H1 (cell line): Measurements from ENCODE around the gene FBN1. TPM values are rescaled to one million over a fixed set of nuclear protein-coding genes. Genes with fewer than 3 reads are reported as not detected.

Source experiments
- CTCF ChIA-PET: fragments of 300-600 bp; sonication (Branson Sonifier 250); formaldehyde crosslinking; loops from one replicate; lab custom pipeline; 2021; ENCODE audit not compliant: partially characterized antibody; lab: Charles Lee
- POLR2A ChIA-PET: fragments of 300-600 bp; sonication (Branson Sonifier 250); formaldehyde crosslinking; loops from one replicate; lab custom pipeline; 2021; ENCODE audit warnings: inconsistent platforms; ENCODE audit not compliant: partially characterized antibody; lab: Charles Lee
- DNase-seq, 2 experiments: peaks; one replicate each; pipeline versions ENCODE4 v3.0.0 to v3.0.0-alpha.2; 2010 to 2022; ENCODE audit warnings: low spot score in 2 of 2, low read depth in 1 of 2, mixed read lengths in 1 of 2
- FAIRE-seq: peaks from 2 replicates; lab custom pipeline; 2011; peaks lifted over from hg19 to GRCh38; lab: Jason Lieb, UNC
- H2AFZ ChIP-seq: 2 replicates; pipeline ENCODE4 v1.8.1; 2012; ENCODE audit warnings: low read length, inconsistent platforms
- H2AK5ac ChIP-seq: 2 replicates; pipeline ENCODE4 v1.6.1; 2013; ENCODE audit warnings: low read depth, low read length
- H2BK120ac ChIP-seq: replicated peaks from 2 replicates; pipeline ENCODE3; 2013; ENCODE audit warnings: low read depth, low read length, inconsistent platforms
- H2BK12ac ChIP-seq: 2 replicates; pipeline ENCODE4 v1.6.1; 2013; ENCODE audit warnings: low read depth, low read length
- H2BK15ac ChIP-seq: 2 replicates; pipeline ENCODE4 v1.6.1; 2013; ENCODE audit warnings: low read length
- H2BK20ac ChIP-seq: 2 replicates; pipeline ENCODE4 v1.6.1; 2013; ENCODE audit warnings: low read length
- H2BK5ac ChIP-seq: 2 replicates; pipeline ENCODE4 v1.6.1; 2013; ENCODE audit warnings: low read depth, low read length
- H3K14ac ChIP-seq: 2 replicates; pipeline ENCODE4 v1.6.1; 2013; ENCODE audit warnings: inconsistent platforms; ENCODE audit not compliant: insufficient read length
- H3K18ac ChIP-seq: 2 replicates; pipeline ENCODE4 v1.6.1; 2013; ENCODE audit warnings: low read length; ENCODE audit errors: extremely low read depth
- H3K23ac ChIP-seq: 2 replicates; pipeline ENCODE4 v1.6.1; 2013; ENCODE audit warnings: inconsistent platforms; ENCODE audit not compliant: insufficient read length
- H3K23me2 ChIP-seq: 2 replicates; pipeline ENCODE4 v1.6.1; 2013; ENCODE audit warnings: low read depth, low read length
- H3K27ac ChIP-seq: 2 replicates; pipeline ENCODE4 v1.6.1; 2011; ENCODE audit warnings: low read depth, low read length, inconsistent platforms
- H3K27me3 ChIP-seq, 4 experiments: replicated peaks in 1 of 4; 1 replicate in 1 of 4; 2 replicates in 3 of 4; pipeline versions ENCODE4 v1.6.1 to v1.8.1; 2011 to 2013; ENCODE audit warnings: low read length in 3 of 4, mild to moderate bottlenecking in 3 of 4, inconsistent platforms in 2 of 4, mixed read lengths in 2 of 4, moderate library complexity in 1 of 4; ENCODE audit not compliant: control insufficient read depth in 3 of 4, insufficient read depth in 3 of 4; ENCODE audit errors: extremely low read depth in 1 of 4
- H3K36me3 ChIP-seq, 4 experiments: 2 replicates each; pipeline versions ENCODE4 v1.6.1 to v1.8.1; 2011 to 2013; ENCODE audit warnings: mild to moderate bottlenecking in 4 of 4, low read length in 3 of 4, moderate library complexity in 2 of 4, control low read depth in 1 of 4, inconsistent platforms in 1 of 4; ENCODE audit not compliant: insufficient read depth in 4 of 4, control insufficient read depth in 2 of 4
- H3K4ac ChIP-seq: replicated peaks from 2 replicates; pipeline ENCODE3; 2013; ENCODE audit warnings: low read length, low read depth, mixed read lengths, inconsistent platforms; ENCODE audit not compliant: insufficient read length
- H3K4me1 ChIP-seq, 4 experiments: replicated peaks in 1 of 4; 1 replicate in 1 of 4; 2 replicates in 3 of 4; pipeline versions ENCODE4 v1.6.1 to v1.8.1; 2011 to 2013; ENCODE audit warnings: low read length in 3 of 4, inconsistent platforms in 2 of 4, mixed read lengths in 1 of 4; ENCODE audit not compliant: insufficient read depth in 4 of 4, control insufficient read depth in 3 of 4
- H3K4me2 ChIP-seq, 2 experiments: 2 replicates each; pipeline versions ENCODE4 v1.6.1 to v1.8.1; 2011 to 2013; ENCODE audit warnings: low read depth in 2 of 2, low read length in 2 of 2, control low read depth in 1 of 2, inconsistent platforms in 1 of 2, mild to moderate bottlenecking in 1 of 2; ENCODE audit not compliant: insufficient read depth in 1 of 2
- H3K4me3 ChIP-seq, 4 experiments: fragments of 200-600, 300-600 bp in 1 of 4; sonication (generic), shearing (Covaris generic), sonication (Bioruptor Twin) in 1 of 4; 2 replicates each; pipeline versions ENCODE4 v1.5.1 to v1.8.1; 2011 to 2016; ENCODE audit warnings: low read length in 4 of 4, low read depth in 3 of 4, control low read depth in 2 of 4, inconsistent platforms in 2 of 4, mild to moderate bottlenecking in 2 of 4, mixed read lengths in 1 of 4, moderate library complexity in 1 of 4; ENCODE audit not compliant: insufficient read depth in 2 of 4; ENCODE audit errors: extremely low read depth in 1 of 4
- H3K56ac ChIP-seq: replicated peaks from 2 replicates; pipeline ENCODE3; 2013; ENCODE audit warnings: low read depth, mild to moderate bottlenecking, mixed read lengths, low read length, inconsistent platforms; ENCODE audit not compliant: insufficient read length
- H3K79me1 ChIP-seq: 2 replicates; pipeline ENCODE4 v1.6.1; 2013; ENCODE audit warnings: low read depth, low read length, control low read depth
- H3K79me2 ChIP-seq, 2 experiments: 2 replicates each; pipeline versions ENCODE4 v1.6.1 to v1.8.1; 2012 to 2013; ENCODE audit warnings: low read length in 2 of 2, mild to moderate bottlenecking in 2 of 2, inconsistent platforms in 1 of 2; ENCODE audit not compliant: insufficient read depth in 2 of 2, control insufficient read depth in 1 of 2
- H3K9ac ChIP-seq, 4 experiments: replicated peaks in 1 of 4; 1 replicate in 1 of 4; 2 replicates in 3 of 4; pipeline versions ENCODE4 v1.6.1 to v1.8.1; 2011 to 2013; ENCODE audit warnings: low read depth in 3 of 4, low read length in 3 of 4, control low read depth in 2 of 4, mild to moderate bottlenecking in 2 of 4, moderate library complexity in 2 of 4, inconsistent platforms in 1 of 4; ENCODE audit errors: extremely low read depth in 1 of 4
- H3K9me3 ChIP-seq, 2 experiments: 2 replicates each; pipeline versions ENCODE4 v1.6.1 to v1.8.1; 2012 to 2013; ENCODE audit warnings: mild to moderate bottlenecking in 2 of 2, moderate library complexity in 2 of 2, control low read depth in 1 of 2, inconsistent platforms in 1 of 2, low read depth in 1 of 2, low read length in 1 of 2, mixed read lengths in 1 of 2; ENCODE audit not compliant: insufficient read depth in 2 of 2
- H4K20me1 ChIP-seq, 2 experiments: replicated peaks in 1 of 2; 2 replicates each; pipeline versions ENCODE3 to v1.8.1; 2011 to 2013; ENCODE audit warnings: inconsistent platforms in 2 of 2, low read length in 2 of 2, mild to moderate bottlenecking in 1 of 2; ENCODE audit not compliant: insufficient read depth in 2 of 2, control insufficient read depth in 1 of 2
- H4K5ac ChIP-seq: 2 replicates; pipeline ENCODE4 v1.6.1; 2013; ENCODE audit warnings: low read length, low read depth, mixed read lengths, inconsistent platforms; ENCODE audit not compliant: insufficient read length
- H4K8ac ChIP-seq: 2 replicates; pipeline ENCODE4 v1.8.0; 2013; ENCODE audit warnings: mild to moderate bottlenecking, moderate library complexity, low read length, inconsistent platforms; ENCODE audit not compliant: insufficient read depth; ENCODE audit errors: extremely low read depth
- H4K91ac ChIP-seq: replicated peaks from 2 replicates; pipeline ENCODE3; 2013; ENCODE audit warnings: low read length, mixed read lengths, inconsistent platforms; ENCODE audit not compliant: insufficient read length
- BCL11A ChIP-seq, 2 experiments: IDR thresholded peaks; one replicate each; pipeline ENCODE4 v1.6.1; 2011; ENCODE audit warnings: low read depth in 2 of 2, low read length in 2 of 2, mild to moderate bottlenecking in 2 of 2
- CBX8 ChIP-seq: fragments of 300-800, 300-1000 bp; sonication (generic); IDR thresholded peaks from 2 replicates; pipeline ENCODE4 v1.7.1; 2016; ENCODE audit warnings: low read depth, low read length, borderline replicate concordance
- CHD1 ChIP-seq: IDR thresholded peaks from 2 replicates; pipeline ENCODE4 v1.6.1; 2012; ENCODE audit warnings: low read depth, low read length, improper control_type of control experiment
- CREB1 ChIP-seq: IDR thresholded peaks from 2 replicates; pipeline ENCODE4 v1.6.1; 2012; ENCODE audit warnings: inconsistent platforms
- EZH2 ChIP-seq: fragments of 200-600 bp; sonication (generic); IDR thresholded peaks from 2 replicates; pipeline ENCODE4 v1.7.1; 2012; ENCODE audit warnings: low read depth, mild to moderate bottlenecking, moderate library complexity, low read length, inconsistent platforms; ENCODE audit not compliant: severe bottlenecking
- FOSL1 ChIP-seq: IDR thresholded peaks from 2 replicates; pipeline ENCODE4 v1.6.1; 2011; ENCODE audit warnings: mild to moderate bottlenecking, low read depth, low read length, moderate library complexity; ENCODE audit not compliant: insufficient read depth
- JUND ChIP-seq: IDR thresholded peaks from 2 replicates; pipeline ENCODE4 v1.6.1; 2011; ENCODE audit warnings: mild to moderate bottlenecking, improper control_type of control experiment, low read length
- NANOG ChIP-seq: IDR thresholded peaks from 2 replicates; pipeline ENCODE4 v1.6.1; 2011; ENCODE audit warnings: low read length, low read depth, mild to moderate bottlenecking, inconsistent platforms; ENCODE audit not compliant: insufficient read depth, poor library complexity, severe bottlenecking
- POLR2AphosphoS5 ChIP-seq: IDR thresholded peaks from 2 replicates; pipeline ENCODE4 v1.6.1; 2011; ENCODE audit warnings: low read depth, low read length
- RBBP5 ChIP-seq: IDR thresholded peaks from 2 replicates; pipeline ENCODE4 v1.7.1; 2012; ENCODE audit warnings: low read depth, mild to moderate bottlenecking, inconsistent platforms, low read length, moderate library complexity, borderline replicate concordance
- SUZ12 ChIP-seq: fragments of 200-600 bp; sonication (generic); IDR thresholded peaks from 2 replicates; pipeline ENCODE4 v1.6.1; 2012; ENCODE audit warnings: mild to moderate bottlenecking, inconsistent platforms, low read length, moderate library complexity, mixed read lengths
- TEAD4 ChIP-seq: IDR thresholded peaks from 2 replicates; pipeline ENCODE4 v1.6.1; 2012; ENCODE audit warnings: low read depth, low read length, inconsistent platforms, mixed read lengths
- YY1 ChIP-seq: IDR thresholded peaks from 2 replicates; pipeline ENCODE4 v1.6.1; 2011; ENCODE audit warnings: low read depth, mild to moderate bottlenecking, low read length
- polyA plus RNA-seq, 7 experiments: library from polyadenylated mRNA; depleted of rRNA in 3 of 7; stranded (reverse) in 5 of 7; unstranded in 2 of 7; fragments of >200 nt in 5 of 7; fragments of 200-250 nt in 2 of 7; gene quantifications; 1 replicate in 5 of 7; 2 replicates in 1 of 7; 4 replicates in 1 of 7; pipeline versions ENCODE4 v1.2.1 to v1.2.3, GENCODE V29; 2011 to 2013; ENCODE audit warnings: missing spikeins in 2 of 7, mixed read lengths in 2 of 7
- total RNA-seq: library from RNA; stranded (reverse); fragmentation: NEBNext Ultra II Directional; extraction: Animal tissue kit (Norgen Biotek cat#: 25700); gene quantifications from 2 replicates; pipeline ENCODE4 v1.2.1, GENCODE V29; 2021
- TF ChIP-seq, protein P1 (sequence below), 3 experiments: IDR thresholded peaks; 1 replicate in 2 of 3; 2 replicates in 1 of 3; pipeline versions ENCODE4 v1.5.1 to v1.6.1; 2011; ENCODE audit warnings: low read length in 3 of 3, mild to moderate bottlenecking in 3 of 3, inconsistent platforms in 2 of 3, low read depth in 1 of 3, moderate library complexity in 1 of 3; ENCODE audit not compliant: insufficient read depth in 1 of 3; ENCODE audit errors: control extremely low read depth in 1 of 3

The FBN1 gene
- total and polyA plus RNA-seq, 2 of the 8 experiments (the other 6 are each of a cell fraction or from before 2014, with no cell fraction given): 3.0 to 4.0 TPM

- Histone ChIP-seq H3K36me3 (0 out of 8 replicates have a peak, but pooled peaks cover 0 to 2% (median 0%) of the 10 kb centered on the region in 4 experiments), H3K23ac (no peak overlapping the region), H4K8ac (no peak overlapping the region), H3K79me2 (no peaks in the 10 kb centered on the region), H3K9ac (no peak overlapping the region), H3K14ac (no peak overlapping the region), H3K27ac (no peak overlapping the region), H4K5ac (no peak overlapping the region), H2BK120ac (no peak overlapping the region), H2BK15ac (no peak overlapping the region), H3K4ac (no peak overlapping the region), H3K56ac (no peak overlapping the region), H3K18ac (no peak overlapping the region), H3K79me1 (no peaks in the 10 kb centered on the region), H3K4me2 (no peak overlapping the region), H2BK5ac (no peak overlapping the region), H3K27me3 (no peaks in the 10 kb centered on the region), H4K20me1 (no peaks in the 10 kb centered on the region), H2BK12ac (no peak overlapping the region), H3K4me3 (no peak overlapping the region), H4K91ac (no peak overlapping the region), H3K4me1 (no peaks in the 10 kb centered on the region), H2AFZ (no peak overlapping the region), H3K23me2 (no peaks in the 10 kb centered on the region), H2AK5ac (no peak overlapping the region), H2BK20ac (no peak overlapping the region), H3K9me3 (no peaks in the 10 kb centered on the region)
- FAIRE-seq: no peak
- ChIA-PET CTCF (no interaction called here), POLR2A (no interaction called here)
- no peak for DNase-seq
- TF ChIP-seq CHD1 (no peak), JUND (no peak), EZH2 (no peak), POLR2AphosphoS5 (no peak), TEAD4 (no peak), FOSL1 (no peak), RBBP5 (no peak), NANOG (no peak), BCL11A (IDR thresholded peaks at IDR 0.05; ENCODE audit: low read depth in 2 of 2, low read length in 2 of 2) (no peak), CBX8 (no peak), CREB1 (no peak), YY1 (no peak), SUZ12 (no peak)
- TF ChIP-seq, protein P1, sequence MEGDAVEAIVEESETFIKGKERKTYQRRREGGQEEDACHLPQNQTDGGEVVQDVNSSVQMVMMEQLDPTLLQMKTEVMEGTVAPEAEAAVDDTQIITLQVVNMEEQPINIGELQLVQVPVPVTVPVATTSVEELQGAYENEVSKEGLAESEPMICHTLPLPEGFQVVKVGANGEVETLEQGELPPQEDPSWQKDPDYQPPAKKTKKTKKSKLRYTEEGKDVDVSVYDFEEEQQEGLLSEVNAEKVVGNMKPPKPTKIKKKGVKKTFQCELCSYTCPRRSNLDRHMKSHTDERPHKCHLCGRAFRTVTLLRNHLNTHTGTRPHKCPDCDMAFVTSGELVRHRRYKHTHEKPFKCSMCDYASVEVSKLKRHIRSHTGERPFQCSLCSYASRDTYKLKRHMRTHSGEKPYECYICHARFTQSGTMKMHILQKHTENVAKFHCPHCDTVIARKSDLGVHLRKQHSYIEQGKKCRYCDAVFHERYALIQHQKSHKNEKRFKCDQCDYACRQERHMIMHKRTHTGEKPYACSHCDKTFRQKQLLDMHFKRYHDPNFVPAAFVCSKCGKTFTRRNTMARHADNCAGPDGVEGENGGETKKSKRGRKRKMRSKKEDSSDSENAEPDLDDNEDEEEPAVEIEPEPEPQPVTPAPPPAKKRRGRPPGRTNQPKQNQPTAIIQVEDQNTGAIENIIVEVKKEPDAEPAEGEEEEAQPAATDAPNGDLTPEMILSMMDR (IDR thresholded peaks at IDR 0.05; ENCODE audit: control extremely low read depth in 1 of 3, insufficient read depth in 1 of 3, low read depth in 1 of 3, low read length in 3 of 3): no peak
Measured at GRCh38 chr15:48466079-48466478, 179.4 kb downstream of the FBN1 start.
